Right lobe of liver (tissue), 6 donors: ENCODE results near the gene EXOC4. TPM values are rescaled to one million over a fixed set of nuclear protein-coding genes. Genes with fewer than 3 reads are reported as not detected.

Experiments
- ATAC-seq, 4 donors: fragments of 200-7000 bp; cut with Tn5 transposase; one replicate each; pipeline ENCODE4 v1.9.1; 2020; ENCODE audit warnings: mild to moderate bottlenecking in 4 of 4, moderate library complexity in 4 of 4
- DNase-seq, 3 donors: peaks; one replicate each; pipeline ENCODE4 v3.0.0-alpha.2; 2020
- H3K27ac ChIP-seq, 3 donors: fragments of 200-600 bp; one replicate each; pipeline ENCODE4 v1.8.0; 2022
- H3K27me3 ChIP-seq, 2 donors: fragments of 200-600 bp; one replicate each; pipeline ENCODE4 v1.8.0; 2022
- H3K36me3 ChIP-seq, 4 donors: fragments of 200-600 bp; sonication (generic) in 1 of 4; one replicate each; pipeline versions ENCODE4 v1.5.1 to v1.8.0; 2017 to 2022; ENCODE audit warnings: control low read depth in 1 of 4
- H3K4me1 ChIP-seq, 4 donors: fragments of 200-600 bp; sonication (generic) in 1 of 4; one replicate each; pipeline versions ENCODE4 v1.5.1 to v1.8.0; 2017 to 2022; ENCODE audit warnings: control low read depth in 1 of 4
- H3K4me3 ChIP-seq, 3 donors: fragments of 200-600 bp; one replicate each; pipeline ENCODE4 v1.8.0; 2022
- H3K9me3 ChIP-seq, 4 donors: fragments of 200-600 bp; sonication (generic) in 1 of 4; one replicate each; pipeline versions ENCODE4 v1.5.1 to v1.8.0; 2017 to 2022; ENCODE audit warnings: control low read depth in 1 of 4
- POLR2A ChIP-seq: fragments of 450-650 bp; IDR thresholded peaks from one replicate; pipeline ENCODE4 v1.6.1; 2017; ENCODE audit warnings: antibody characterized with exemption, mild to moderate bottlenecking
- WGBS: methylation state at CpG from one replicate; pipeline ENCODE4 v1.1.6; 2018; ENCODE audit warnings: low coverage, low lambda C conversion rate; ENCODE audit not compliant: insufficient coverage; ENCODE audit errors: missing lambda C conversion rate; 5-methylcytosine and 5-hydroxymethylcytosine counted together
- intact Hi-C, 2 donors: fragments of 100-400 bp; cut with DNase I; formaldehyde crosslinking; loops; one replicate each; pipeline versions ENCODE4 v1.11.2 to v1.14.1; 2022
- total RNA-seq, 6 experiments: library from RNA; depleted of rRNA in 2 of 6; stranded (reverse); fragments of >200 nt in 2 of 6; fragmentation: NEBNext Ultra II Directional in 3 of 6; extraction: Animal tissue kit (Norgen Biotek cat#: 25700) in 3 of 6; gene quantifications; one replicate each; pipeline versions ENCODE4 v1.1.0 to v1.2.4, GENCODE V29; 2016 to 2023
- TF ChIP-seq, protein P1 (sequence below), 4 donors: fragments of 200-600 bp in 3 of 4; fragments of 450-650 bp in 1 of 4; IDR thresholded peaks; one replicate each; pipeline versions ENCODE4 v1.5.1 to v1.8.0; 2016 to 2022; ENCODE audit warnings: antibody characterized with exemption in 4 of 4, mild to moderate bottlenecking in 2 of 4
- donor health status: DM: no; HTN: yes; CAD: no.
- donor health status: DM: no; HTN: no; CAD: no.
- donor health status: DM: no; HTN: no; CAD: no.
- donor health status: DM: no; HTN: yes; CAD: no.
- donor health status: DM: no; HTN: yes; CAD: no.

Gene EXOC4
- total RNA-seq, 6 experiments from 2014 or later = 23.7 to 33.5 (median 30.0) TPM

DNA sequence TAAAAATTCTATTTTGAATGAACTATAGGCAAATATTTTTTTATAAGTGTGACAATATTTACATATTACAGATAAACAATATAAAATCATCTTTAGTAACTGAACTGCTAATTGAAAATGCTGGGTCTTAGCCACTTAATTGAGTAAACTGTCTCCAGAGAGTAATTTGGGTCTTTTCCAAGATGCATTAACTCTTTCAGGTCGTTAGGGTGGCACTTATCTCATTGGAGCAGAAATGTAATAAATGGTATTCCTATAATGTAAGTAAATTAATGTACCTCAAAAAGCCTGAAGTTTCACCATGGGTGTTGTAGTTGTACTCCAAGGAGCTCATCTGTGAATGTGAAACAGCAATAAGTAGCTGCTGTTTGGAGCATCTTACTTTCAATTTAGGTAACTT is 208.5 kb downstream of the EXOC4 start:
- TF ChIP-seq, protein P1, sequence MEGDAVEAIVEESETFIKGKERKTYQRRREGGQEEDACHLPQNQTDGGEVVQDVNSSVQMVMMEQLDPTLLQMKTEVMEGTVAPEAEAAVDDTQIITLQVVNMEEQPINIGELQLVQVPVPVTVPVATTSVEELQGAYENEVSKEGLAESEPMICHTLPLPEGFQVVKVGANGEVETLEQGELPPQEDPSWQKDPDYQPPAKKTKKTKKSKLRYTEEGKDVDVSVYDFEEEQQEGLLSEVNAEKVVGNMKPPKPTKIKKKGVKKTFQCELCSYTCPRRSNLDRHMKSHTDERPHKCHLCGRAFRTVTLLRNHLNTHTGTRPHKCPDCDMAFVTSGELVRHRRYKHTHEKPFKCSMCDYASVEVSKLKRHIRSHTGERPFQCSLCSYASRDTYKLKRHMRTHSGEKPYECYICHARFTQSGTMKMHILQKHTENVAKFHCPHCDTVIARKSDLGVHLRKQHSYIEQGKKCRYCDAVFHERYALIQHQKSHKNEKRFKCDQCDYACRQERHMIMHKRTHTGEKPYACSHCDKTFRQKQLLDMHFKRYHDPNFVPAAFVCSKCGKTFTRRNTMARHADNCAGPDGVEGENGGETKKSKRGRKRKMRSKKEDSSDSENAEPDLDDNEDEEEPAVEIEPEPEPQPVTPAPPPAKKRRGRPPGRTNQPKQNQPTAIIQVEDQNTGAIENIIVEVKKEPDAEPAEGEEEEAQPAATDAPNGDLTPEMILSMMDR (IDR thresholded peaks at IDR 0.05) = no peak
- no peak for TF ChIP-seq POLR2A

DNA sequence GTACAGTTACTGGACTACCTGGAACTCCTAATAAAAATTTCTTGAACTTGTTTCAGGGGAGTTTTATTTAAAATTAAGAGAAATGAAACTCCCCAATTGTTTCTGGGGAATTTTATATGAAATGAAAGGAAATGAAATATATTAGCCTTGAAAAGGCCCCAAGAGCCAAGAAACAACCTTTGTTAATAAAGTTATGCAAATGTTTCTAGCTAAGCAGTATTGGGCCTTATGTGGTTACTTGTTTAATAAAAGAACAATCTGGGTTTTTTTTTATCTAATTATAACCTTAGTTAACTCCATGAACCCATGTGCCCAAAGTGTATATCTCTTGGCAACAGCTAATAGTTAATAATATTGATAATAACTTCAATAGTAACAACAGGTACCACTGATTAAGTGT is 222.8 kb downstream of the EXOC4 start:
- no peak overlapping the region for H3K27ac ChIP-seq
- ATAC-seq (no peak), DNase-seq (no peak)
- H3K27me3 ChIP-seq = no peaks in the 10 kb centered on the region
- no peak overlapping the region for H3K4me3 ChIP-seq
- H3K36me3 ChIP-seq = peaks cover 0 to 7% (median 0%) of the 10 kb centered on the region in 4 donors
- no peaks in the 10 kb centered on the region for H3K9me3 ChIP-seq
- intact Hi-C loops = no loop called here
- H3K4me1 ChIP-seq = no peaks in the 10 kb centered on the region
- TF ChIP-seq, protein P1 (IDR thresholded peaks at IDR 0.05) = no peak
- TF ChIP-seq POLR2A = no peak

More for the DNA sequence above, 208.5 kb downstream of the EXOC4 start:
- intact Hi-C loops = no loop called here
- Histone ChIP-seq H3K4me1 (no peaks in the 10 kb centered on the region), H3K36me3 (no peaks in the 10 kb centered on the region), H3K9me3 (no peaks in the 10 kb centered on the region), H3K4me3 (no peak overlapping the region), H3K27me3 (no peaks in the 10 kb centered on the region), H3K27ac (no peak overlapping the region)
- no peak for ATAC-seq
- no peak for DNase-seq
- WGBS = 30% methylated on average over 1 of the region's 1 CpG

DNA sequence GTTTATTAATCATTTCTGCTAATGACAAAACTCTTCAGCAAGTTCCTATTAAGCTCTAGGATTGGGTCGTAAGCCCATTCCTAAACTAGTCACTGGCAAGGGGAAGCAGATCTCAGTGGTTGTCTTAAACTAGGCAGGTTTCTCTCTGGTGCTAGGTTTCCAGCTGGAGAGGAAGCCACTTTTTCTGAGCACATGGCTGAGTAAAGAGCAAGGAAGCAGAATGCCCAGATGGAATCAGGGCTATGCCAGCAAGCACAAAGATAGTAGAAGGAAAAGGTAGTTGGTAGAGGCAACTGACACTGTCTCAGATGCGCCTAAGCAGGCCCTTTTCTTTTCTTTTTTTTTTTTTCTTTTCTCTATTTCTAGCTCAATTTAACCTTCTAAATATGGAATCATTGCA is 224.9 kb downstream of the EXOC4 start:
- Histone ChIP-seq H3K4me3 (no peak overlapping the region), H3K9me3 (no peaks in the 10 kb centered on the region), H3K27me3 (no peaks in the 10 kb centered on the region), H3K4me1 (no peaks in the 10 kb centered on the region), H3K36me3 (peaks cover 0 to 7% (median 0%) of the 10 kb centered on the region in 4 donors), H3K27ac (no peak overlapping the region)
- DNase-seq = no peak
- no peak for TF ChIP-seq POLR2A
- WGBS = 74% methylated on average over 2 of the region's 2 CpGs
- ATAC-seq = no peak
- intact Hi-C loops = no loop called here

DNA sequence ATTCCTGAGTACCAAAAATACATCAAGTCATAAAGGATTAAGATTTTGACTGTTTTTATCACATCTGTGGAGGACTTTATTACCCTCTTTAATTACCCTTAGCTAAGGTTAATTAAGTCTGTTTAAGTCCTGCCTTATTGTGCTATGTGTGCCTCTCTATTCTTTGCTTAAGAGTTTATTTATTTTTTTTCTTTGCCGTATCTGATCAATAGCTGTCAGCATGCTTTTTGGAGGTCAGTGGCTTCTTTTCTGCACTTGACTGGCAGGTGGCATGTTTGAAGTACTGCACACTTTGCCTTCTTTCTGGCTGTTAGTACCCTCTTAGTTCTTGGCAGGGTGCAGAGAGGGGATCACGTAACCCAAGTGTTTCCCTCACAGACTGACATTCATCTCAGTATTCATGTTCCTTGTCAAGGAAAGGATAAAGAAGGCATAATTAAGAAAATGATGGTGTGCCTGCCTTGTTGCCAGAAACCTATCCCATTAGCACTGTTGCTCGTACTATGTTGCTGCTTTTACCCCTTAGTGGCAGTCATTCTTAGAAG is 225.8 kb downstream of the EXOC4 start:
- 48% methylated on average over 3 of the region's 3 CpGs for WGBS
- ATAC-seq = peak in 1 of 4 donors; percentile 29

DNA sequence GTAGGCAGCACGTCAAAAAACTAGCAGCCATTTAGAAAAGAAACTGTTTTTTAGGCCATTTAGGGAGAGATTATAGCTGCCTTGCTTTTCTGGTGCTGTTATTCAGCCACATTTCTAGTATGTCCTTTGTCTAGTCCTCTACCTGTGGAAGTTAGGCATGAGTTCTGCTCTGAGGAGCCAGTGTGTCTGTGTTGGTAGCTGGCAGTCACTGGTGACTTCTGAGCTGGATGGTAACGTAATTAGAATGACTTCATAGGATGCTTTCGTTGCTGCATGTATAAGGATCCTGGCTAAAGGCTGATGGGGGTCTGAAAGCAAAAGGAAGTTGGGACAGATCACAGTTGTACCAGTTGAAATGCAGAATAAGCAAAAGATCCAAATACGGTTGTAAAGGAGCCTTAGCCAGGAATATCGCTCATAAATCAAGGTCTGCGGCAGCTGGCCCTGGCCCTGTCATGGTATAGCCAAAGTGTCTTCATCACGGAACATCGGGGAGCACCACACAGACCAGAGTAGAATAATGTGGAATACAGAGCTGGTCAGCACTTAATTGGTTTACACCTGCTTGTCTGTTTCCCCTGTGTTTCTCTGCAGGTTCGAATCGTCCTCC is 226.7 kb downstream of the EXOC4 start:
- WGBS = 87% methylated on average over 6 of the region's 10 CpGs
- intact Hi-C loops = no loop called here
- no peak for TF ChIP-seq POLR2A
- TF ChIP-seq, protein P1 (IDR thresholded peaks at IDR 0.05) = no peak
- H3K4me1 ChIP-seq = no peaks in the 10 kb centered on the region
- no peak overlapping the region for H3K4me3 ChIP-seq
- DNase-seq (no peak), ATAC-seq (no peak)
- no peaks in the 10 kb centered on the region for H3K27me3 ChIP-seq
- no peak overlapping the region for H3K27ac ChIP-seq
- no peaks in the 10 kb centered on the region for H3K9me3 ChIP-seq
- peaks cover 0 to 7% (median 0%) of the 10 kb centered on the region in 4 donors for H3K36me3 ChIP-seq

More for the DNA sequence above, 225.8 kb downstream of the EXOC4 start:
- Histone ChIP-seq H3K9me3 (no peaks in the 10 kb centered on the region), H3K4me1 (no peaks in the 10 kb centered on the region), H3K36me3 (peaks cover 0 to 7% (median 0%) of the 10 kb centered on the region in 4 donors), H3K4me3 (no peak overlapping the region), H3K27me3 (no peaks in the 10 kb centered on the region), H3K27ac (no peak overlapping the region)
- no peak for DNase-seq
- no peak for TF ChIP-seq POLR2A
- TF ChIP-seq, protein P1 (IDR thresholded peaks at IDR 0.05) = no peak
- intact Hi-C loops = no loop called here
